HG02798 (cell line): Measurements from ENCODE around the gene GALR2.
A peak's percentile ranks its signal among the peaks of the same experiment; 100 is the strongest.

Experiments
- ATAC-seq: cut with Tn5 transposase; IDR thresholded peaks from one replicate; pipeline ENCODE4 v1.9.1; 2021; ENCODE audit warnings: mild to moderate bottlenecking; ENCODE audit not compliant: unreplicated experiment, poor library complexity

Gene GALR2

DNA sequence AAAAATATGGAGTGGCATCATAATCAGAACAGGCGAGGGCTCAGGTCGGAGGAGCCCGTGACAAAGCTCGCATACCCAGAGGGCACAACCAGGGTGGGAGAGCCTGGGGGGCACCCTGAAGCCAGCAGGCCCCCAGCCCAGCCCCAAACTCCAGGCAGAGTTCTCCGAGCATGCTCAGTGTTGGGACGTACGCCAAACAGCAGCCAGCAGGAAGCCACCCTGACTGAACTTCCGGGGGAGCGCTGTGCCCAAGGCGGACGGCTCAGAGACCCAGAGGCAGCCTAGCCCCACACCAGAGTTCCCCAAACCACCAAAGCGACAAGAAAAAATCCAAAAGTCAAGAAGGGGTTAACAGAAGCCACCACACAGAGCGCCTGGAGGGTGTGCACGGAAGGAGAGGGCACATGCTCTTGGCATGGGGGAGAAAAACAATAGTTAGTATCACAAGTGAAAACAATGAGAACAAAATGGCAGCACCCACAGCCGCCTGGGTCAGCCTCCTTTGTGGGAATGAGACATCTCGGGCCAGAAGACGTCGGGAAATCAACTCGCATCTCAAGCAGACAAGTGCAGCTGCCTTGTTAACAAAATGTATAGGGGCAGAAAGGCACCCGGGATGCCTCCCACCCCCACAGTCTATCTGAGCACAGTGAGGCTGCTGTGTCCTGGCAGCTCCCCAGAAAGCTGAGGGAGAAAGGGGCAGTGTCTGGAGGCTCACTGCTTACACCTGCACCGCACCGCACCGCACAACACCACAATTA lies 17.1 kb downstream of the GALR2 start:
- ATAC-seq = no peak

DNA sequence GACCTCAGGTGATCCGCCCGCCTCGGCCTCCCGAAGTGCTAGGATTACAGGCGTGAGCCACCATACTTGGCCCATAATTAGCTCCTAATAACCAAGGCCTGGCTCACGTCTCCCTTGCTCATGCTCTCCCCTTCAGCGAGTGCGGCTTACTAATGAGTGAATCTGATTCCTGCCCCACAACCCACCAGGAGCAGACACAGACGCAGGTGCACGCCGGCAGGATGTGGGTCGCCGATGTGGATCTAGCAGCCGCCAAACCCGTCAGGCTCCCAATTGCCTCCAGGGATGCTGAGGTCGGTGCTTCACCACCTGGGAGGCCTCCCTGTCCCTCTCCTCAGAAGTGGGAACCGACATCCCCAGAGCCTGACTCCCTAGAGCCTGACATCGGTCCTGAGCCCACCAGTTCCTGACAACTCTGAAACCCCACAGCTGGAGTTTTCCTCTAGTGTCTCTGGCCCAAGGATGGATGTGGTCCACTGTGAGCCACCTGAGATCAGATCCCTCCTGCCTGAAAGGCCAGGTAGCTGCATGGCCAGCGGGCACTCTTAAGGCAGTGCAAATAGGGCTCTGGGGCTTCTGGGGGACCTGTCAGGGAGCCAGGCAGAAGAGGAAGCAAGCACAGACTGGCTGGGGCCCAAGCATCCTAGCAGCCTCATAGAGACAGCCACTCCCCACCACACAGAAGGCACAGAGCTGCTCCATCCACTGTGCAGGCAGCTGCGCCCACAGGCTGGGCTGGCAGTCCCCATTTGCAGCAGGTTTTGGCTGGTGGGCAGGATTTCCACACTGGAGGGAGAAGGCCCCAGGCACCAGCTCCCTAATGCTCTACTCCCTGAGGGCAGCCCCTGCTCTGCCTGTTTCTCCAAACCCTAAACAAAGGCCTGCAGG lies 18.2 kb downstream of the GALR2 start:
- ATAC-seq = no peak

DNA sequence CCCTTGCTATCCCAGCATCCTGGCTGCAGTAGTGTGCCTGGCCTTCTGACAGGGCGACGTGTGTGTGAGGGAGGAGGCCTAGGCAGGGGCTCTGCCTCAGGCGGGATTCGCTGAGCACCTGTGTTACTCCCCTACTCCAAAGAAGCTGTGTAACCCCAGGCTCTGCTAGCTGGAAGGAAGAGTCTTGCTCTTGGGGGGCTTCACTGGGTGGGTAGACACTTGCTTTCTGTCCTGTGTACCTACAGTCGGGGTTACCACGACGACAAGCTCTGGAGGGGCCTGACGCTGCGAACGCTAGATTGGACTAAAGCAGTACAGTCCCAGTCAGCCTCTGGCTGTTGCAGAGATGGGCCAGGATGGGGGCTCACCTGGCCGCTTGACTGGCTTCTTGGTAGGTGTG lies 19.5 kb downstream of the GALR2 start:
- ATAC-seq = no peak

DNA sequence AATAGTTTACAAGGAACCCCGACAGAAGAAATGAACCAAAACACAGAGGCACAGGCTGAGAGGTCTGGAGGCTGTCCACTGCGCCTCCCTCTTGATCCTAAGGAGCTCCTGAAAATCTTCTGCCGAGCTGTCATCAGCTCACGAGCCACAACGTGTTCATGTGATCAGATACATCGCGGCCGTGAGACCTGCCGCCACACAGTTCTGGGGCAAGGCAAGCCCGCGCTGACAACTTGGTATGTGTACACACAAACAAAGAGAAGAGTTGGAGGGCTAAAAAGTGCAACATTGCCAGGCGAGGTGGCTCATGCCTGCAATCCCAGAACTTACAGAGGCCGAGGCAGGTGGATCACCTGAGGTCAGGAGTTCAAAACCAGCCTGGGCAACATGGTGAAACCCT lies 21.4 kb downstream of the GALR2 start:
- ATAC-seq = no peak

DNA sequence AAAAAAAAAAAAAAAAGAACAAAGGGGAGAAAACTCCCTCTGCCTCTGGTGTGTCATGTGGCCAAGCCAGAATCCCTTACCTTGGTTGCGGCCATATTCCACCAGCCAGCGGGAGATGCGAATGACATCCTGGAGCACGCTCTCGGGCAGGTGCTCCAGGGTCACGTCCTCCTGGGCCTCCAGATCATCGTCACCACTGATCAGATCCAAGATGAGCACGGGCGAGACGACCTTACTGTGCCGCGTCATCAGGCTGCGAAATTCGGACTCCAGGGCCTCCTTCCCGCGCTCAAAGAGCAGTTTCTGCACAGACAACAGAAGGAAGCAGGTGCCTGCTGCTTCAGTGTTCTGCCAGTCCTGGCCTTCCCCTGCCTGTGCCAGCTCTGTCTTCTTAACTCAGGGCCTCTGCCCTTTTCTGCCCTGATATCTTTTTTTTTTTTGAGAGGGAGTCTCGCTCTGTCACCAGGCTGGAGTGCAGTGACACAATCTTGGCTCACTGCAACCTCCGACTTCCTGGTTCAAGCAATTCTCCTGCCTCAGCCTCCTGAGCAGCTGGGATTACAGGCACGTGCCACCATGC lies 23.2 kb downstream of the GALR2 start:
- ATAC-seq = no peak

DNA sequence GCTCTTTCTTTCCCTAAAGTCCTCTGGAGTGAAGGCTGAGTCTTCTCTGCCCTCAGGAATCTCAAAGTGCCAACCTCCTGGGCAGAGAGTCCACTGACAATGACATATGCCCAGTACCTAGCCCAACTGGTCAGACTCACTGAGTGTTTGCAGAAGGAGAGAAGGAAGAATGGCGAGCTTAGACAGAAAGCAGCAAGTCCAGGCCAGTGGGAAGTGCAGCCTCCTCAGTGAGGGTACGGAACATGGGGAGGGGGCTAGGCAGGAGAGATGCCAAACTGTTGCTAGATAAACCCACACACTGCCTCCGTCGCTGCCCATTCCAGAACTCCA lies 28.3 kb downstream of the GALR2 start:
- no peak for ATAC-seq

DNA sequence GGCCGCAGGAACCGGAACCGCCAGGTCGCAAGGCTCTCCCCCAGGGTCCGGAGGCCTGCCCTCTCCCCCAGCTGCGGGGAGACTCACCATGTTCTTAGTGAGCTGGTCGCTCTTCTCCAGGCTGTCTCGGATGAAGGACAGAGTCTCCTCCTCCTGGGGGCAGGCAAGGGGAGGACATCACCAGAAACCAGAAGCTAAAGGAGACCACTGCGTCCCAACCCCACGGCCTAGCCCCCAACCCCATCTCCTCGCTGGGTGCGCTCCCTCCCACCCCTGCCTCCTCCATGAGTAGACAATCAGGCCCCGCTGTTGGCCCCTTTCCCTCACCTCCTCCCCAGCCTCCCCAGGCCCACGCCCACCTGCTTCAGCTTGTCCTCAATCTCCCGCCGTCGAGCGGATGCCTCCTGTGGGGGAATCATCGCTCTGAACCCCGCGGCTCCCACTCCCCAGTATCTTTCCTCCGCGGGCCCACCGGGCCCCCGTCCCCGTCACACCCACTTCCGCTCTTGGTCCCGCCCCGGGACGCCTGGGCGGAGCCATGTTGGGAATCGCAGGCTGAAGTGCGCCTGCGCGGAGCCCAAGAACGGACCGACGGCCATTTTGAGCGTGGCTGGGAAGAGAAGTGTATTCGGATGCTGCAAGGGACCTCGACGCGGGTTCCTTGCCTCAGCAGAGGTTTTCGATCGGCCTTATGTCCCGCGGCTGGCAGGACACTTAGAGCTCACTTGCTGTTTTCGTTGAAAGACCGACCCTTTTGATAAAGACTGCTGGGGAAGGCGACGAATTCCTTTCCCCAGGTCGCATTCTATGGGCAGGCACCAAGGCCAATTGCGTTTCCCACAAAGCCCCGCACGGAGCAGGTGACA lies 28.9 kb downstream of the GALR2 start, which contains the start of gene EXOC7:
Gene EXOC7 (minus strand): TSS at position 514 of the 866 bp plus-strand sequence. CDS start 95 bp downstream, at position 419.
- peak; percentile 96 for ATAC-seq

DNA sequence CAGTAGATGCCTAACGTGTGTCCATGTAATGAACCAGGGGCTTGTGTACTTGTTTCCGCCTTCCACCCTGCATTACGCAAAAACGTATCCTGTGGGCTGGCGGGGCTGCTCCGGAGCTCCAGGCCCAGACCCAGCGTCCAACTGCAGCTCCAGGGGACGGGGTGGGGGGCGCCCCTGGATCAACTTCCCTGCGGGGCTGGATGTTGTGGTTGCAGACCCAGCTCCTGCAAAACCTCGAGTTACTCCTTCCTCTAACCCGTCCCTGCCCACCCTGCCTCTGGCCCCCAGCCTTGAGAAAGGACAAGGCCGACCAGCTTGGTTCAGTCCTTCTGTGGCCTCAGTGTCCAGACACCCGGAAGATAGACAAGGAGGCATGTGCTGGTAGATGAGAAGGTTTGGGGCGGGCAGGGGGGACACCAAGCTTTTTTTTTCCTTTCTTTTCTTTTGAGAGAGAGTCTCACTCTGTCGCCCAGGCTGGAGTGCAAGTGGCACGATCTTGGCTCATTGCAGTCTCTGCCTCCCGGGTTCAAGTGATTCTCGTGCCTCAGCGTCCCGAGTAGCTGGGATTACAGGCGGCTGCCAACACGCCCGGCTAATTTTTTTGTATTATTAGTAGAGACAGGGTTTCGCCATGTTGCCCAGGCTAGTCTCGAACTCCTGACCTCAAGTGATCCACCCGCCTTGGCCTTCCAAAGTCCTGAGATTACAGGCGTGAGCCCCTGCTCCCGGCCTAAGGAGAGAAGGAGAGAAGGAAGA lies 29.7 kb downstream of the GALR2 start:
- ATAC-seq = no peak

DNA sequence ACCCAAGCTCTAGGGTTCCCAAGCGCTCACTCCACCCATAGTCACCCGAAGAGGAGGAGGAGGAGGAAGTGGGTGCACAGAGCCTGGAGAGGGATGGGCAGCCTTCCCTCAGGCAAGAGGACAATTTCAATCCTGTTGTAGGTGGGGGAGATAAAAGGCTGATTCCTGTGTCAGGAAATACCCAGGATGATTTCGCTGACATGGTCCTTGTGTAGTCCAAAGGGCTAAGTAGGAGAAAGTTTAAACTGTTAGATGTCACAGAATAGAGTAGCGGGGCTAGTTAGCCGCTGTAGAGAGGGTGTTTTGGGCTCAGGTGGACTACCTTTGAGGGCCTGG lies 30.3 kb downstream of the GALR2 start:
- ATAC-seq = no peak

DNA sequence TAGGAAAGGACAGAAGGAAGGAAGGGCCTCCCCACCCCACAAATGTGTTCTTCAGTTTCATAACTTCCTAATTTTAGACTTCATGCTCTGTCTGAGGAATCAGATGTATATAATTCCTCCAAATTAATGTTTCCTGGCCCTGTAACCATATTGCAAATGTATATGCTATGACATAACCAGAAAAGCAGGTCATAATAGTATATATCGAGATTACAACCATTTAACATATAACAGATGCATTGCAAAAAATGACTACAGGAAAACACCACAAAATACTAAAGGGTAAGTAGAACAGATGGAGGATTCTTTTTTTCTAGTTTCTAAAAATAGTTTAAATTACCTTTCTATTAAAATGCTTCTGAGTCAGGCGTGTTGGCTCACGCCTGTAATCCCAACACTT lies 32.1 kb downstream of the GALR2 start:
- ATAC-seq = no peak

DNA sequence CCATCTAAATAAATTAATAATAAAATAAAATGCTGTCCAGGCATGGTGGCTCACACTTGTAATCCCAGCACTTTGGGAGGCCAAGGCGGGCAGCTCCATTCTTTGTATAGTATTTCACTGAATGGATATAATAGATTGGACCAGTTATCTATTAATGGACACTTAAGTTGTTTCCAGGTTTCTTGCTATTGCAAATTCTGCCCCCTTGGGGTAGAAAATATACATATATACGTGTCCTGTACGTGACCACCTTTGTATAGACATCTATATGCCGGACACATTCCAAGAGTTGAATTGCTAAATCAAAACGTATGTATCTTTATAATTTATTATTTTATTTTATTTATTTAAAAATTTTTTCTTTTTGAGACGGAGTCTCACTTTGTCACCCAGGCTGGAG lies 32.9 kb downstream of the GALR2 start:
- no peak for ATAC-seq

DNA sequence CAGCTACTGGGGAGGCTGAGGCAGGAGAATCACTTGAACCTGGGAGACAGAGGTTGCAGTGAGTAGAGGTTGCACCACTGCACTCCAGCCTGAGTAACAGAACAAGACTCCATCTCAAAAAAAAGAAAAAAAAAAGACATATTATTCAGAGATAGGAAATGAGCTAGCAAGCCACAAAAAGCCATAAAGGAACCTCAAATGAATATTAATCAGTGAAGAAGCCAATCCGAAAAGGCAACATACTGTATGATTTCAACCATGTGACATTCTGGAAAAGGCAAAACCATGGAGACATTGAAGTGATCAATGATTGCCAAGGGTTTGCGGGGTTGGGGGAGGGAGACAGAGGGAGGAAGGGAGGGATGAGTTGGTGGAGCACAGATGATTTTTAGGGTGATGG lies 37.4 kb downstream of the GALR2 start:
- no peak for ATAC-seq

DNA sequence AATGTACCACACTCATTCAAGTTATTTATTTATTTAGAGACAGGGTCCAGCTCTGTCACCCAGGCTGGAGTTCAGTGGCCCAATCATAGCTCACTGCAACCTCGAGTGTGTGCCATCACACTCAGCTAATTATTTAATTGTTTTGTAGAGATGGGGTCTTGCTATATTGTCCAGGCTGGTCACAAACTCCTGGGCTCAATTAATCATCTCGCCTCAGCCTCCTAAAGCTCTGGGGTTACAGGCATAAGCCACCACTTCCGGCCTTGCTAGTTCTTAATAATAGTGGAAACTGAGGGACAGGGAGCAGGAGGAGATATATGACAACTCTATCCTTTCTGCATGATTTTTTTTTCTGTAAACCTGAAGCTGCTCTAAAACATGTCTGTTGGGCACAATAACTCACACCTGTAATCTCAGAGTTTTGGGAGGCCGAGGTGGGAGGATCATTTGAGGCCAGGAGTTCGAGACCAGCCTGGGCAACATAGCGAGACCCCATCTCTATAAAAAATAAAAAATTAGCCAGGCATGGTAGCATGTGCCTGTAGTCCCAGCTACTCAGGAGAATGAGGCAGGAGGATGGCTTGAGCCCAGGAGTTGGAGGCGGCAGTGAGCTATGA lies 40.7 kb downstream of the GALR2 start:
- ATAC-seq = no peak

DNA sequence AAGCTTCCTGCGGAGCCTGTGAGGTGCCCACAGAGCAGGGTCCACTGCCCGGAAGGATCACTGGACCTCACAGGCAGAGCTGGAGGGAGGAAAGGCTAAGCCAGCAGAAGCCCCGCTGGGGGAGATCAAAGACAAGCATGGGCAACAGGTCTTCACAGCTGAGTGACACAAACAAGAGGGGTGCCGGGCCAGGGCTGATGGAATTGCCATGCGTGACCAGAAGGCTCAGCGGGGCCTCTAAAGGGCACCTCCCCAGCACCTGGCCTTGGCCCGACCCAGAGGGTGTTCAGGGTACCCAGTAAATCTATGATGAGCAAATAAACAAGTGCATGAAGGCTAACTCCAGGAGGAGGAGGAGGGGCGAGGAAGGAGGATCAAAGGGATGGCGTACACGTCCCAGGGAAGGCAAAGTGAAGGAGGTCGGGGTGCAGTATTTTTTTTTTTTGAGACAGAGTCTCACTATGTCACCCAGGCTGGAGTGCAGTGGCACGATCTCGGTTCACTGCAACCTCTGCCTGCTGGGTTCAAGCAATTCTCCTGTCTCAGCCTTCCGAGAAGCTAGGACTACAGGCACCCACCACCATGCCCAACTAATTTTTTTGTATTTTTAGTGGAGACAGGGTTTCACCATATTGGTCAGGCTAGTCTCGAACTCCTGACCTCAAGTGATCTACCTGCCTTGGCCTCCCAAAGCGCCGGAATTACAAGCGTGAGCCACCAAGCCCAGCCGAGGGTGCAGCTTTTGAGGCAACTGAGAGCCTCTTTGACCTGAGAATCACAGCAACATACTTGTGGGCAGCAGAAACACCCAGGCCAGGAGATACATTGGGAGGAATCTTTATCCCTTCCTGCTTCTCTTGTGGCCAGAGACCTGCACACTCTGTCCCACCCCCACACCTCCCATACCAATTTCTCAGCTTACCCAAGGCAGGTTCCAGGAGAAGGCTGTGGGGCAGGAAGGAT lies 45.1 kb downstream of the GALR2 start:
- ATAC-seq = no peak

DNA sequence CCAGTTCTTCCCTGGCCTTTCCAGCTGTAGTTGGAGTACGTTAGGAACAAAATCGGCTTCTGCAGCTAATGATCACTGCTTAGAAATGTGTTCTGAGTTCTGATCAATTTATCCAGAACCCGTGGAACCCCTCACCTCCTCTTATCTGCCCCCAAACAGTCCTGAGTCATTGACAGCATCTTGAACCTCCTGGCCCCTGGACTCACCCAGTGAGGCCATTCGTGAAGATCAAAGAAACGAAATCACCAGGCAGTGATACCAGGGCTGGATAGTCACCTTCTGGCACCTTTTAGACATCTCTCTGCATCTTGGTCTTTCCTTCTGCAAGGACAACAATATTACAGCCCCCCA lies 46.1 kb downstream of the GALR2 start:
- no peak for ATAC-seq

DNA sequence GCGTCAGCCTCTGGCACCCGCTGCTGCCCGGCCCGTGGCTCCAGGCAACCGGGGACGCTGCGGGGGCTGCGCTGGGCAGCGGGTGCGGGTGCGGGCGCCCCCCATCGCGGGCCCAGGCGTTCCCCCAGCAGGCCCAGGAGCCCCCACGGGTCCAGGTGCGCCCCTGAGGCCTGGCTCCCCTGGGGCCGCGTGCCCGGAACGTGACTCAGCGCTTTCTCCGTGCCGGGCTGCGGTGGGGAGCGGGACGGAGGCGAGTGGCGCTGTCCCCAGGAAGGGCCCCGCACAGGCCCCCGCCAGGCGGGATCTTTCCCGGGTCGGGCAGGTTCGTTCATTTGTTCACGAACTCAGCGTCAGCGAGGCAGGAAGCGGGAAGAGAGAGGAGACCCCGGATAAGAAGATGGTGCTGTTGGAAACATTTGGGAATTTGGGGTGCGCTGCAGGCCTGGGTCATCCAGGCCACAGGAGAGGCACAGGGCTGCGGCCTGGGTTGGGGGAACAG lies 47.4 kb downstream of the GALR2 start:
- peak; percentile 13 for ATAC-seq

DNA sequence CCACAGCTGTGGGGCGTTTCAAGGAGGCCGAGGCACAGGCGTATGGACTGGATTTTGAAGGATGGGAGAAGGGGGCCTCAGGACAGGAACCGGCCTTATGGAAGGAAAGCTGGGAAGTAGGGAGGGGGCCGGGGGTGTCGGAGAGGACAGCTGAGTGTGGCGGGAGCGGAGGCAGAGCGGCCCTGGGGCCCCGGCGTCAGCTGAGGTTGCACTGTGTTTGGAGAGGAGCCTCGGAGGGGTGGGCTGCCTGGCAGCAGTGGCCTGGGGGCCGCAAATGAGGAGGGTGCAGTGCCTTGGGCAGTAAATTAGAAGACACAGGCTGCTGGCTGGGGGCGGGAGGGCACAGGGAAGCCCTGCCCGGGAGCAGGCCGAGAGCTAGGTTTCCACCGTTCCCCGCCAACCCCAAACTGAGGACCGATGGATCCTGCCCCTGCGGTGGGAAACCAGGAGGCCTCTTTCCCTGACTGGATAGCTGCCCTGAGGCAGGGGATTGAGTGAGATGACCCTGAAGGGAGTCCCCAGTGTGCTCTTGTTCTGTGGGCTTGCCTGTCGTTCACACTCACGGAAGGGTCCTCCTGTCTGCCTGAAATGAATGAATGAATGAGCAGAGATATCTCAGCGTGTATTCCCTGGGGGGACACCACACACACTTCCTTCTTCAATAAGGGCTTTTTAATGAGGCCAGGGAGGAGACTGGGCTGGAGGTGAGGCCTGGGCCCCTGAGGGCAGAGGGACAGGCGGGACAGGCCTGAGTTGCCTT lies 48.0 kb downstream of the GALR2 start:
- ATAC-seq = no peak

DNA sequence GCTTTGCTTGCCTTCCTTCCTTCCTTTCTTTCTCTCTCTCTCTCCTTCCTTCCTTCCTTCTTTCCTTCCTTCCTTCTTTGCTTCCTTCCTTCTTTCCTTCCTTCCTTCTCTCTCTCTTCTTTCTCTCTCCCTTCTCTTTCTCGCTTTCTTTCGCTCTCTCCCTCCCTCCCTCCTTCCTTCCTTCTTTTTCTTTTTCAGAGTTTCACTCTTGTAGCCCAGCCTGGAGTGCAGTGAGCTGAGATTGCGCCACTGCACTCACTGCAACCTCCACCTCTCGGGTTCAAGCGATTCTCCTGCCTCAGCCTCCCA lies 48.6 kb downstream of the GALR2 start:
- no peak for ATAC-seq
